HG02840 (cell line): ENCODE results near the gene SRI.
A peak's percentile ranks its signal among the peaks of the same experiment; 100 is the strongest.
"Not testable (repeated sequence)": the region's sequence is repeated elsewhere in the genome, so short reads cannot be mapped to it uniquely, and the experiment has no call there.

Experiments
- ATAC-seq: cut with Tn5 transposase; IDR thresholded peaks from one replicate; pipeline ENCODE4 v1.9.1; 2021; ENCODE audit warnings: mild to moderate bottlenecking, moderate library complexity, moderate number of reproducible peaks; ENCODE audit not compliant: unreplicated experiment, low FRiP score

SRI gene, protein sequence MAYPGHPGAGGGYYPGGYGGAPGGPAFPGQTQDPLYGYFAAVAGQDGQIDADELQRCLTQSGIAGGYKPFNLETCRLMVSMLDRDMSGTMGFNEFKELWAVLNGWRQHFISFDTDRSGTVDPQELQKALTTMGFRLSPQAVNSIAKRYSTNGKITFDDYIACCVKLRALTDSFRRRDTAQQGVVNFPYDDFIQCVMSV

GRCh38 chr7:88219781-88220747 is at the start of gene SRI:
Gene SRI (minus strand): TSS chr7:88220038. CDS start chr7:88220026, 12 bp downstream.
- peak; percentile 66 for ATAC-seq

GRCh38 chr7:88269586-88269985 is 49.7 kb upstream of the SRI start:
- ATAC-seq: no peak

GRCh38 chr7:88268858-88269257 is 49.0 kb upstream of the SRI start:
- ATAC-seq: no peak

DNA sequence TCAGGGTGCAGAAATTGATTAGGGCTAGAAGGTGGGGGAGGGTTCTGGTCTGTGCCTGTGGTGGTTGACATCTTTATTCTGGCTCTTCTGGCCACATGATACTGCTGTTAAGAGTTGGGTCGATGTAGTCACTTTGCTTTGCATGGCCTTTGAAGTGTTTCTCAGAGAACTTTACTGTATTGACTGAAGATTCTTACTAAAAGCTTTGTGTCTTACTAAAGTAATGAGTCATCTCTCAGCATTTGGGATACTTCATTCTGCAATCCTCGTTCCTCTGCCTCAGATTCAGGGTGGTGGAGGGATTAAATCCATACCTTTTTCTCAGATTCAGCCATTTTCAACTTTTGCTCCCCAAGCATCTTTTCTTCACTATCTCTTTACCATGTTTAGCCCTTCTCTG is 48.2 kb upstream of the SRI start:
- no peak for ATAC-seq

DNA sequence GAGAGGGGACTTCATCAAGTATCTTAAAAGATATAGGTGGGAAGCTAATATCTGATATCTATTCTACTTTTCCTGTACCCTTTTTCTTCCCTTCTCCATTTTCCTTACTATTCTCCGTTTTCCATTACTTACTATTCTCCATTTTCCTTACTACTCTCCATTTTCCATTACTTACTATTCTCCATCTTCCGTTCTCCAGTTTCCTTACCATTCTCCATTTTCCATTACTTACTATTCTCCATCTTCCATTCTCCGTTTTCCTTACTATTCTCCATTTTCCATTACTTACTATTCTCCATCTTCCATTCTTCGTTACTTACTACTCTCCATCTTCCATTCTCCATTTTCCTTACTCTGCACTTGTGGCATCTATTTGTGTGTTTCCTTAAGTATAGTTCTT is 47.6 kb upstream of the SRI start:
- no peak for ATAC-seq

DNA sequence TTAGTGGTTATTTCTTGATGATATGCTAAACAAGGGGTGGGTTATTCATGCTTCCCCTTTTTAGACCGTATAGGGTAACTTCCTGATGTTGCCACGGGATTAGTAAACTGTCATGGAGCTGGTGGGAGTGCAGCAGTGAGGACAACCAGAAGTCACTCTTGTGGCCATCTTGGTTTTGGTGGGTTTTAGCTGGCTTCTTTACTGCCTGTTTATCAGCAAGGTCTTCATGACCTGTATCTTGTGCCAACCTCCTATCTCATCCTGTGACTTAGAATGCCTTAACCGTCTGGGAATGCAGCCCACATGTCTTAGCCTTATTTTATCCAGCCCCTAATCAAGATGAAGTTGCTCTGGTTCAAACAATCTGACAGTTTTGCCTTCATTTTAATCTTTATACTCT is 45.1 kb upstream of the SRI start:
- ATAC-seq: not testable (repeated sequence)

DNA sequence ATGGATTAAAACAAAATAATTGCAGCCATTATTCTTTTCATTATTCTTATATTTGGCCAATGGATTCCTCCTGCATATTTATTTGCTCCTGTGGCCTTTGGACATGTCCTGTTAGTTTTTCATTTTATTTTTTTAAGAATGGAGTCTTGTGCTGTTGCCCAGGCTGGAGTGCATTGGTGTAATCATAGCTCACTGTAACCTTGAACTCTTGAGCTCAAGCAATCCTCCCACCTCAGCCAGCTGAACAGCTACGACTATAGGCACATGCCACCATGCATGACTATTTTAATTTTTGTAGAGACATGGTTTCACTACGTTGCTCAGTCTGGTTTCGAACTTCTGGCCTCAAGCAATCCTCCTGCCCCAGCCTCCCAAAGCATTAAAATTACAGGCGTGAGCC is 42.7 kb upstream of the SRI start:
- no peak for ATAC-seq

- no peak for ATAC-seq
These were observed 40.9 kb upstream of the SRI start for GRCh38 chr7:88260719-88261118.

GRCh38 chr7:88259656-88260380 is 40.0 kb upstream of the SRI start:
- no peak for ATAC-seq

- not testable (repeated sequence) for ATAC-seq
These were observed 38.5 kb upstream of the SRI start for GRCh38 chr7:88258296-88258695.

DNA sequence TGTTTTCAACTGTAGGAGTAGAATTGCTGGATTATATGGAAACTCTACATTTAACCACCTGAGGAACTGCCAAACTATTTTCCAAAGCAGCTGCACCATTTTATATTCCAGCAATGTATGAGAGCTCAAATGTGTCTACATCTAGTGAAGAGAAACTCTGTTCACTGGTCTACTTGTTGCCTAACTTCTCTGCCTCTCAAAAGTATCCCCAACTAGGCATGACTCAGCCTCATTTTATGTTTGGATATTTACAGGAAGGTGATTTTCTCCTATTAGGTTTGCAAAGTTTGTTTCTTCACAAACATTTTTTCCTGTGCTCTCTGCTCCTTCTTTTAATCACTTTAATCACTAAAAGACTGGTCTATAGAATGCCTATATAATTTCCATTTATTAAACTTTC is 37.1 kb upstream of the SRI start:
- ATAC-seq: no peak

DNA sequence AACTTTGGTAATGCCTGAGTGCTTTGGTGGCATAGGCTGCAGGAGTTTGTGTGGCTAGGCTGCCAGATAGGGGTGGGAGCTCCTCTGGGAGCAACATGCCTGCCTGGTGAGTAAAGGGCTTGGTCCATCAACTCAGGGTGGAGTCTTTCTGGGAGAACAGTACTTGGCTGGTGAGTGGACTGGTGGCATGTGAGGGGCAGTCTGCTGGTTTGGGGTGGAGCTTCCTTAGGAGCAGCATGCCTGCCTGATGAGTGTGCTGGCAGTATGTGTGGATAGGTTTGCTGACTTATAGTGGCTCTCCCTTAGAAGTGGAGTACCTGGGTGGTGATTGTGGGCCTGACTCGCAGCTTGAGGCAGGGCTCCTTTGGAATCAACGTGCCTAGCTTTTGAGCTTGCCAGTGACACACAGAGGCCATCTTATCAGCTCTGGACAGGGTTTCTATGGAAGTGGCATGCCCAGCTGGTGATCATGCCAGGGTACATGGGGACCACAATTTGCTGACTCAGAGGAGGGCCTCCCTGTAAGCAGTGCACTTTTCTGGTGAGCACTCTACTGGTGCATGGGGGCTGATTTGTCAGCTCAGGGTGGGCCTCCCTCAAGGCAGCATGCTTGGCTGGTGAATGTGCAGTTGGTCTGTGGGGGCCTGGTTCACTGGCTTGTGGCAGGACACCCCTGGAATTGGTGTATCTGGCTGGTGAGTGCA is 35.0 kb upstream of the SRI start:
- no peak for ATAC-seq

DNA sequence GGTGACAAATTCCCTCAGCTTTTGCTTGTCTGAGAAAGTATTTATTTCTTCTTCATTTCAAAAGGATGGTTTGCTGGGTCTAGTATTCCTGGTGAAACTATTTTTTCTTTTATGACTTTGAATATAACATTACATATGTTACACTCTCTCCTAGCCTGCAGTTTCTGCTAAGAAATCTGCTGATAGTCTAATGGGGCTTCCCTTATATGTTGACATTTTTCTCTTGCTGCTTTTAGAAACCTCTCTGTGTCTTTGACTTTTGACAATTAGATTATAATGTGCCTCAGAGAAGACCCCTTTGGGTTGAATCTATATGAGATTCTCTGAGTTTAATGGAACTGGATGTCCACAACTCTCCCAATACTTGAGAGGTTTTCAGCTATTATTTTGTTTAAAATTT is 33.8 kb upstream of the SRI start:
- no peak for ATAC-seq

GRCh38 chr7:88244258-88244657 is 24.4 kb upstream of the SRI start:
- no peak for ATAC-seq

- no peak for ATAC-seq
These were observed 23.6 kb upstream of the SRI start for GRCh38 chr7:88243345-88243909.

DNA sequence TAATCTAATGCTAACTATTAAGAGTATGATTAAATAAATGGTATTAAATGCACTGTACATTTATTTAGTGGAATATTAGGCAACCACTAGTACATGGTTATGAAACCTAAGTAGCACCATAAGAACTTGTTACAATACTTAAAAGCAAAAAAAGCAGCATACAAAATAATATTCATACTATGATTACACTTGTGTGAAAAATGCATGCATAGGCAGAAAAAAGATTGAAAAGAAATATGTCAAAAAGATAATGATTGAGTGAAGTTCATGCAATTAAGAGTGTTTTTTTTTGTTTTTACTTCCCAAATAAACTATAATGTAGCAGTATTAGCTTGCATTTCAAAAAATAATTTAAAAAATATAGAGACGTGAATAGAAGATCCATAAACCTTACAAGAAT is 20.0 kb upstream of the SRI start:
- ATAC-seq: no peak

GRCh38 chr7:88233828-88234227 is 14.0 kb upstream of the SRI start:
- ATAC-seq: no peak

- ATAC-seq: no peak
These were observed 10.8 kb upstream of the SRI start for GRCh38 chr7:88230646-88231045.

DNA sequence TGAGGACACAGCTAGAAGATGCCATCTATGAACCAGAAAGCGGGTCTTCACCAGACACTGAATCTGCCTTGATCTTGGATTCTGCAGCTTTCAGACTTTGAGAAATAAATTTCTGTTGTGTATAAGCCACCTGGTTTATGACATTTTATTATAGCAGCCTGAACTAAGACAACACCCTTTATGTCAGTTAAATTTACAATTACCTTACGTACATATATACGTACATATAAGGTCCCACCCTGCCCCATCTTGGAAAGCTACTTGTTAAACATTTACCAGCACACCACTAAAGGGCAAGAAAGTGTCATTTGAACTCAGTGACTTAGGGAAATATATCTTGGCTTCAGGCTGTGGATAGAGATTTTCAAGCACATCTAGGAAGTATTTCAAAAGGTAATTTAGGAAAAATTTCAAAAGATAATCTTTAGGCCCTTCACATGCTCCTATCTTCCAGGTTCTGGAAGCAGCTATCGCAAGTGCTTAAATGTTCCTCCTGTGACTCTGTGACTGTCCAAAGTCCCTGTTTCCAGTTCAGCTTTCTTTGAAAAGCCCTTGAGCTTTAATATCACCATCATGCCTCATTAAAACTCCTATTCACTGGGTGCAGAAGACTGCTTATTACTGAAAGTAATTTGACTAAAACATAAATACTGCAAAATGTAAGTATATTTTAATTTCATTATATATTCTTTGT is 9.6 kb upstream of the SRI start:
- ATAC-seq: no peak
